GM12873 (cell line): ENCODE measurements around the gene ZMYND15.

Experiments
- TF ChIP-seq, protein P1 (sequence below): IDR thresholded peaks from 2 replicates; pipeline ENCODE4 v1.5.1; 2012; ENCODE audit warnings: low read depth, mild to moderate bottlenecking, moderate library complexity, low read length, control low read depth; ENCODE audit not compliant: insufficient read depth; ENCODE audit errors: missing control alignments

Gene ZMYND15

DNA sequence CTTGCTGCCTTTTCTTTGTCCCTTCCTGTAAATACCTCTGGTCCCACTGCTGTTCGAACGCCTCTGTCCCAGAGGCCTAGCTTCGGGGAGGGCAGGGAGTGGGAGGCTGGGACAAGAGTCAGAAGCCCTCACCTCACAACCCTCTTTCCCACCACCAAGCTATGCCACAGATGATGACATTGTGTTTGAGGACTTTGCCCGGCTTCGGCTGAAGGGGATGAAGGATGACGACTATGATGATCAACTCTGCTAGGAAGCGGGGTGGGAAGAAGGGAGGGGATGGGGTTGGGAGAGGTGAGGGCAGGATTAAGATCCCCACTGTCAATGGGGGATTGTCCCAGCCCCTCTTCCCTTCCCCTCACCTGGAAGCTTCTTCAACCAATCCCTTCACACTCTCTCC lies 18.8 kb upstream of the ZMYND15 start:
- TF ChIP-seq, protein P1, sequence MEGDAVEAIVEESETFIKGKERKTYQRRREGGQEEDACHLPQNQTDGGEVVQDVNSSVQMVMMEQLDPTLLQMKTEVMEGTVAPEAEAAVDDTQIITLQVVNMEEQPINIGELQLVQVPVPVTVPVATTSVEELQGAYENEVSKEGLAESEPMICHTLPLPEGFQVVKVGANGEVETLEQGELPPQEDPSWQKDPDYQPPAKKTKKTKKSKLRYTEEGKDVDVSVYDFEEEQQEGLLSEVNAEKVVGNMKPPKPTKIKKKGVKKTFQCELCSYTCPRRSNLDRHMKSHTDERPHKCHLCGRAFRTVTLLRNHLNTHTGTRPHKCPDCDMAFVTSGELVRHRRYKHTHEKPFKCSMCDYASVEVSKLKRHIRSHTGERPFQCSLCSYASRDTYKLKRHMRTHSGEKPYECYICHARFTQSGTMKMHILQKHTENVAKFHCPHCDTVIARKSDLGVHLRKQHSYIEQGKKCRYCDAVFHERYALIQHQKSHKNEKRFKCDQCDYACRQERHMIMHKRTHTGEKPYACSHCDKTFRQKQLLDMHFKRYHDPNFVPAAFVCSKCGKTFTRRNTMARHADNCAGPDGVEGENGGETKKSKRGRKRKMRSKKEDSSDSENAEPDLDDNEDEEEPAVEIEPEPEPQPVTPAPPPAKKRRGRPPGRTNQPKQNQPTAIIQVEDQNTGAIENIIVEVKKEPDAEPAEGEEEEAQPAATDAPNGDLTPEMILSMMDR: no peak

DNA sequence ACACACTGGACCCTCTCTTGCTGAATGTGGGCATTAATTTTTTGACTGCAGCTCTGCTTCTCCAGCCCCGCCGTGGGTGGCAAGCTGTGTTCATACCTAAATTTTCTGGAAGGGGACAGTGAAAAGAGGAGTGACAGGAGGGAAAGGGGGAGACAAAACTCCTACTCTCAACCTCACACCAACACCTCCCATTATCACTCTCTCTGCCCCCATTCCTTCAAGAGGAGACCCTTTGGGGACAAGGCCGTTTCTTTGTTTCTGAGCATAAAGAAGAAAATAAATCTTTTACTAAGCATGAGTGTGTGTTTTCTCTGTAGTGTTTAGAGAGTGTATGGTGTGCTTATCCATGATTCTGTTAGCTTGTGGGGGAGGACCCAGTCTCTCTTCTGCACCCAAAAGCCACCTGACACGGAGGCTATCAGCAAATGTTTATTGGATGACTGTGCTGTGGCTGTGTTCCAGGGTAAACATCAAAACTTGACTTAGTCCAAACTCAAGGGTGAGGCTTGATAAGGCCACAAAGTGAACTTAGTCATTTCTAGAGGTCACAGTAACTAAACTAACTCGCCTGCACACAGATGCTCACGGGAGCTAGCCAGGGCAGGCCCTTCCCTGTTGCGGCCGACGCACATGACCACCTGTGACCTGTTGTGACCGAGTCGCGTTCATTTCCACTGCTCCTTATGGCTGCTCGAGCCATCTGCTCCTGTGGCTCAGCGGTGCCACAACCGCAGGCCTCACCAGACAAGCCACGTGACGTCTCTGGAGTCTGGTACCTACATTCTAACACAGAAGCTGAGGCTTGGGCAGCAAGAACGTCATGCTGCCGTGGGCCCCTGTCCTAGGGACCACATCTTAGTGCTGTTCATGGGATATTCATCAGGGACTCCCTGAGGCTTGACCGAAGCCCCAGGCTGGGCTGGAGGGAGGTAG lies 18.2 kb upstream of the ZMYND15 start:
- TF ChIP-seq, protein P1: no peak

DNA sequence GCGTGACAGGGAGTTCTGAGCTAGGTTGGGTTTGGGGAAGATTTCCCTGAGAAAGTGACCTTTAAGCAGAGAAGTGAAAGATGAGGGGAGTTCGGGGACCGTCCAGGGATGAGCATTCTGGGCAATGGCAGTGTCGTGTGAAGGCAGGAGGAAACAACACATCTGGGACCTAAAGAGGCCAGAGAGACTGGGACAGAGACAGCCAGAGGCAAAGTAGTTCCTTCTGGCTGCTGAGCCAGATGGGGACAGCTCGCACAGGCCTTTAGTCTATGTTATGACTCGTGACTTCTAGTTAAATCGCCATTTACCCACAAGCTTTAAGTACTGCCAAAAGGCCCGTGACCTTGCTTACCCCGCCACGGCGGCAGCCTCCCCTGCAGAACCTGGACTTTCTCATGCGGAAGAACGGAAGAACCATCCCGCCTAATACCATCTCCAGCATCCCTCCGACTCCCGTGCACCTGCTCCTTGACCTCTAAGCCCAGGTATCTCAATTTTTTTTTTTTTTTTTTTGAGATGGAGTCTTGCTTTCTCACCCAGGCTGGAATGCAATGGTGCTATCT lies 16.9 kb upstream of the ZMYND15 start:
- TF ChIP-seq, protein P1: no peak

DNA sequence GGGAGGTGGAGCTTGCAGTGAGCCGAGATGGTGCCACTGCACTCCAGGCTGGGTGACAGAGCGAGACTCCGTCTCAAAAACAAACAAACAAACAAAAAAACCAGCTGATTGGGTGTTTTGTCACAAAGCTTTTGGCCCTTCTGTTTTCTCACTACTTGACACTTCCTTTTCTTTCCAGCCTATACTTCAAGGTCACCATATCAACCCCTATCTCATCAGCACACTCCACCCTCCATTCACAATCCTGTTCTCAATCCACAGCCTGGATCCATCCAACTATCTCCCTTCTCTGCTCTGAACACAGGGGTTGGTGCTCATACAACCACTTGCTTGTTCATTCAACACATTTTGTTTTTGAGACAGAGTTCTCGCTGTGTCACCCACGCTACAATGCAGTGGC lies 15.0 kb upstream of the ZMYND15 start:
- TF ChIP-seq, protein P1: no peak

DNA sequence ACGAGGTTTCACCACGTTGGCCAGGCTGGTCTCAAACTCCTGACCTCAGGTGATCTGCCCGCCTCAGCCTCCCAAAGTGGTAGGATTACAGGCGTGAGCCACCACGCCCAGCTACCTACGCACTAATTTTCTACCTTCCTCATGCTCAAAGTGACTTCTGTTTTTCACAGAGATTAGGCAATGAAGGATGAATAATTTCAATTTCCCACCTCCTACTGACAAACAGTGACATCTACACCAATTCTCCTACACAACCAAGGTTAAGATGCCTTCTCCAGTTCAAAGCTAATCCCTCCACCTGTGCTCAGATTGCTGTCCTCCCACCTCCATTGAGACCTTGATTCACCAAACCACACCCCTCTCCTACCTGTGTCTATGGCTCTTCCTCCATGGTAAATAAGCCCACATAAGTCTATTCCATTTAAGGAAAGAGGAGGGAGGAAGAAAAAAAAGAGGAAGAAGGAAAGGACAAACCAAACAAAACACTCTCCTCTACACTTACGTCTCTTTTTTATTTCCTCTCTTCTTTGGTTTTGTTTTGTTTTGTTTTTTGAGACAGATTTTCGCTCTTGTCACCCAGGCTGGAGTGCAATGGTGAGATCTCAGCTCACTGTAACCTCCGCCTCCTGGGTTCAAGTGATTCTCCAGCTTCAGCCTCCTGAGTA lies 13.9 kb upstream of the ZMYND15 start:
- TF ChIP-seq, protein P1: no peak

DNA sequence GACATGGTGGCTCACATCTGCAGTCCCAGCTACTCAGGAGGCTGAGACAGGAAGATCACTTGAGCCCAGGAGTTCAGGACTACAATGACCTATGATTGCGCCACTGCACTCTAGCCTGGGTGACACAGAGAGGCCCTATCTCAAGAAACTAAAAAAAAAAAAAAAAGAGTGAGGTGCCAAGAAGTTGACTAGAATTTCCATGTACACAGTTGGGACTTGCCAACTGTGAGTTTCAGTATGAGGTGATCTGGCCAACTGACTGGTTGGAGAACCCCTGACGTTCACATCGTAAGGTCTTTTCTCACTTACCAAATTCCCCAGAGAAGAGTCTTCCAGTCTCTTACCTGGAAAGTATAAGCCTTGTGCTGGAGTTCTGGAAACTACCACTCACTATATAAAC lies 11.5 kb upstream of the ZMYND15 start:
- TF ChIP-seq, protein P1: no peak

DNA sequence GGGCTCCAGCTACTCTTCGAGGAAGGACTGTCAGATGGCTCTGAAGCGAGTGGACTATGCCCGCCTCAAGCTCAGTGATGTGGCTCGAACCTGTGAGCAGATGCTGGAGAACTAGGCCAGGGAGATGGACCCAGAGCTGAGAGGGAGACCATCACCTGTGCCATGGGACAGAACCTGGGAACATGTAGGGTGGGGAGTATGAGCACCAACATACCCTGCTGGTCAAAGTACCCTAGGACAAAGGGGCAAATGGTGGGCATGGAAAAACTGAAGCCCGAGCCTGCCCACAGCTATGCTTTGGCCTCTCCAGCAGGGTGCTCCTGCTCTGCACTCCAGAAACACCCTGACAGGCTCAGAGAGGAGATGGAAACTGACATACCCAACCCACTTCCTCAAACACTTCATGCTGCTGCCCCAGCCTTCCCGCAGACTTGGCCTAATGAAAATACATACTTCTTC lies 6.5 kb upstream of the ZMYND15 start:
- TF ChIP-seq, protein P1: peak; percentile 72
